ENCODE data around the gene PIP5K1C.

- TF ChIP-seq POLR2A (IDR thresholded peaks at IDR 0.05) = no peak
- no peak for TF ChIP-seq CTCF (IDR thresholded peaks at IDR 0.05)
These were observed 55.2 kb downstream of the PIP5K1C start for GRCh38 chr19:3645067-3645396.

Data from esophagus squamous epithelium (tissue), 4 donors.